Neural progenitor cell (in vitro differentiated cells): Measurements from ENCODE around the gene SNCG. TPM values are rescaled to one million over a fixed set of nuclear protein-coding genes. Genes with fewer than 3 reads are reported as not detected.
"Not testable (repeated sequence)": the region's sequence is repeated elsewhere in the genome, so short reads cannot be mapped to it uniquely, and the experiment has no call there.

ENCODE experiments used
- DNase-seq: peaks from one replicate; pipeline ENCODE4 v3.0.0-alpha.2; 2016; ENCODE audit warnings: low spot score
- H2AFZ ChIP-seq: fragments of 200-600 bp; sonication (generic); replicated peaks from 2 replicates; pipeline ENCODE4 v1.6.1; 2016; ENCODE audit warnings: antibody characterized with exemption
- H3F3A ChIP-seq: fragments of 200-600 bp; sonication (generic); 2 replicates; pipeline ENCODE4 v1.6.1; 2016; ENCODE audit warnings: antibody characterized with exemption, low read depth
- H3K27ac ChIP-seq: fragments of 200-600 bp; sonication (generic); 2 replicates; pipeline ENCODE4 v1.5.1; 2016; ENCODE audit warnings: mild to moderate bottlenecking
- H3K27me3 ChIP-seq: fragments of 200-600 bp; sonication (generic); 2 replicates; pipeline ENCODE4 v1.6.1; 2016; ENCODE audit warnings: mild to moderate bottlenecking, moderate library complexity
- H3K36me3 ChIP-seq: fragments of 200-600 bp; sonication (generic); 2 replicates; pipeline ENCODE4 v1.5.1; 2016
- H3K4me1 ChIP-seq: fragments of 200-600 bp; sonication (generic); 2 replicates; pipeline ENCODE4 v1.6.1; 2016; ENCODE audit warnings: mixed run types
- H3K4me2 ChIP-seq: fragments of 200-600 bp; sonication (generic); 2 replicates; pipeline ENCODE4 v1.6.1; 2016
- H3K4me3 ChIP-seq: fragments of 200-600 bp; sonication (generic); 2 replicates; pipeline ENCODE4 v1.5.1; 2016
- H3K79me2 ChIP-seq: fragments of 200-600 bp; sonication (generic); 2 replicates; pipeline ENCODE4 v1.6.1; 2016; ENCODE audit warnings: low read depth
- H3K9ac ChIP-seq: fragments of 200-600 bp; sonication (generic); 2 replicates; pipeline ENCODE4 v1.6.1; 2016
- H3K9me3 ChIP-seq: fragments of 200-600 bp; sonication (generic); 2 replicates; pipeline ENCODE4 v1.5.1; 2016; ENCODE audit warnings: low read depth
- H4K20me1 ChIP-seq: fragments of 200-600 bp; sonication (generic); 2 replicates; pipeline ENCODE4 v1.6.1; 2016; ENCODE audit warnings: low read depth
- H3K27ac Mint-ChIP-seq: 3 replicates; pipeline ENCODE4 v1.8.0; 2021; ENCODE audit warnings: mixed read lengths
- H3K27me3 Mint-ChIP-seq: 2 replicates; pipeline ENCODE4 v1.8.0; 2022; ENCODE audit warnings: low read depth, mild to moderate bottlenecking, inconsistent platforms, moderate library complexity, mixed read lengths; ENCODE audit not compliant: insufficient read depth
- H3K36me3 Mint-ChIP-seq: 3 replicates; pipeline ENCODE4 v1.8.0; 2021; ENCODE audit warnings: mixed read lengths
- H3K4me1 Mint-ChIP-seq: 3 replicates; pipeline ENCODE4 v1.8.0; 2021; ENCODE audit warnings: mixed read lengths
- H3K4me3 Mint-ChIP-seq: 3 replicates; pipeline ENCODE4 v1.8.0; 2021; ENCODE audit warnings: mild to moderate bottlenecking, moderate library complexity, mixed read lengths
- H3K9me3 Mint-ChIP-seq: 3 replicates; pipeline ENCODE4 v1.8.0; 2020; ENCODE audit warnings: mixed read lengths
- CTCF ChIP-seq: fragments of 200-600 bp; sonication (generic); IDR thresholded peaks from 2 replicates; pipeline ENCODE4 v1.5.1; 2017; ENCODE audit warnings: antibody characterized with exemption, mild to moderate bottlenecking
- EZH2 ChIP-seq: fragments of 200-600 bp; sonication (generic); IDR thresholded peaks from 2 replicates; pipeline ENCODE4 v1.6.1; 2017; ENCODE audit warnings: antibody characterized with exemption, mild to moderate bottlenecking, moderate library complexity
- EZH2phosphoT487 ChIP-seq: fragments of 200-600 bp; sonication (generic); IDR thresholded peaks from 2 replicates; pipeline ENCODE4 v1.6.1; 2017; ENCODE audit warnings: antibody characterized with exemption
- total RNA-seq: library from RNA; depleted of rRNA; stranded (reverse); fragments of >200 nt; gene quantifications from 2 replicates; pipeline ENCODE4 v1.2.3, GENCODE V29; 2015; ENCODE audit warnings: low replicate concordance

Gene SNCG
- total RNA-seq, 1 donor from 2014 or later: not detected

DNA sequence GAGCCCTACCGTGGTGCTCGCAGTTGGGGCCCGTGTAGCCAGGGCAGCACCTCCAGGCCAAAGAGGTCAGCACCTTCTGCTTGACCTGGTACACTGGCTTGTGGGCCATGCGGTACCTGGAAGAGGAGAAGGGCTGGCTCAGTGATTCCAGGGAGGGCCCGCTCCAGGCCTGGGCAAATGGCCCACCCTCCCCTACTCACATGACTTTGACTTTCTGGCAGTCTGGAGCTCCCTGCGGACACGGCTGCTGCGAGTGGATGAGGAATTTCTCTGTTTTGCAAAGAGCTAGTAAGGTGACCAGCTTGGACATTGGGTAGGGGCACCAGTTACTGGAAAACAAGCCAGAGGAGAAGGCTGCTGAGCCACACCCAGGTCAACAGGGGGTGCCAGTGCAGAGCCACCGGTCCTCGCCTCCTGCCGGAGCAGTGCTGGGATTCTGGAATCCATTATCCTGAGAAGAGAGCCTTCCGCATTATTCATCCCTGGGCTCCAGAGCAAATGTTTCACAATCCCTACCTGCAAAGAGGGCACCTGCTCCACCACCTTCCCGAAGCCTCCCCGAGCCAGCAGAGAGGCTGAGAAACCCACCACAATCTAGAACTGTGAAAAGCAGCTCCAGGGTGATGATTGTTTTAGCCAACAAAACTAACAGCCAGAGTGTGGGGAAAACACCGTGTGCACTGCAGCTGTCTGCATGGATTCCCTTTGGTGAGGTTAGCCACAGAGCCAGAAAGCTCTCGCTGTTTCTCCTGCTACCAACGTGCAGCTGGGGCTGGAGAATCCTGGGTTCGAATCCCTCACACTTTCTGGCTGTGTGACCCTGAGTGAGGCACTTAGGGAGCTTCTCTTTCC, 12.8 kb upstream of the SNCG start:
- no peak overlapping the region for H3K27ac ChIP-seq

DNA sequence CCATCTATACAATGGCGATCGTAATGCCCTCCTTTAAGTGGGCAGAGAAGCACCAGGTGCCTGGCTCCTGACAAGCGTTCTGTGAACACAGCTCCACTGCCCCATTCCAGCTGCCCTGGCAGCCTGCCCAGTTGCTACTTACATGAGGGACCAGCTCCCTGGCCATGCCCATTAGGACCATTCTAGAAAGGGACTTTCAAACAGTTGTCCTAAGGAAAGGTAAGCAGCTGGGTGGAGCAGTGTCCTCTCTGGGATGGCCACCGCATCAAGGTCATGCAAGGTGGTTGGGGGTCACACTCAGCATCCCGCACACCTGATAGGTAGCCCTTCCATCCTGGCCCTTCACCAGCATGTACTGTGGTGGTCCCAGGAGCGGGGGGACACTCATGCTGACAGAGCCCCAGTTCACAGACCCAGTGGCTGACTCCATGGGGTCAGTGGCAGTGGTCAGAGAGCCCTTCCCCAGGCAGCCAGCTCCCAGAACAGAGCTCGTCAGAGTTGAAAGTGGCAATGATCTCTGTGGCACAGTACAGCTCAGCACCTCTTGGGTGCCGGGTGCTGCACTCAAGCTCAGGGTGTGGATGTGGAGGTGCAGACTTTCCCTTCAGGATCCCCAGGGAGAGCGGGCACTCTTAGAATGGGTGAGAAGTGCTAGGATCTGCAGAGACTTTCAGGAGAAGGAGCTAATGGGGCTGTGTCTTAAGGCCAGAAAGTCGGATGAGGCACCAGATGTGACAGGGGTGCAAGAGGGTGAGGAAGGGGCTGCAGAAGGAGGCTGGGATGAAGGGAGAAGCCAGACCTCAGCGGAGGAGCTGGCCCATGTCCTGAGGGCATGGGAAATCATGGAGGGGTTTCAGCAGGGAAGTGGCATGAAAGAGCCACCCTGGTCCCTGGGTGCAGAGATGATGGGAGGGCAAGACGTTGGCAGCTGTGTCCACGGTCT, 11.9 kb upstream of the SNCG start:
- Histone ChIP-seq H3K27ac (no peak overlapping the region), H3K9ac (no peak overlapping the region), H3K27me3 (no peaks in the 10 kb centered on the region), H4K20me1 (no peaks in the 10 kb centered on the region), H3F3A (no peaks in the 10 kb centered on the region), H3K9me3 (no peaks in the 10 kb centered on the region), H3K4me2 (no peak overlapping the region), H3K4me3 (no peak overlapping the region), H3K36me3 (no peaks in the 10 kb centered on the region), H3K4me1 (peaks cover 4% of the 10 kb centered on the region), H2AFZ (peak overlapping the region; percentile 98), H3K79me2 (no peaks in the 10 kb centered on the region)
- Mint-ChIP-seq H3K27me3 (peaks cover 11% of the 10 kb centered on the region), H3K9me3 (peaks cover 4% of the 10 kb centered on the region), H3K4me3 (no peak overlapping the region), H3K4me1 (peaks cover 8% of the 10 kb centered on the region), H3K27ac (peak overlapping the region; percentile 65), H3K36me3 (no peaks in the 10 kb centered on the region)
- no peak for TF ChIP-seq CTCF
- no peak for TF ChIP-seq EZH2
- TF ChIP-seq EZH2phosphoT487: no peak
- no peak for DNase-seq

More for the DNA sequence above, 12.8 kb upstream of the SNCG start:
- H3K27me3 ChIP-seq: no peaks in the 10 kb centered on the region
- Mint-ChIP-seq H3K9me3 (peaks cover 2% of the 10 kb centered on the region), H3K4me1 (peaks cover 8% of the 10 kb centered on the region), H3K4me3 (no peak overlapping the region), H3K36me3 (no peaks in the 10 kb centered on the region), H3K27ac (peak overlapping the region; percentile 58), H3K27me3 (peaks cover 8% of the 10 kb centered on the region)
- peak overlapping the region; percentile 98 for H2AFZ ChIP-seq
- peaks cover 4% of the 10 kb centered on the region for H3K4me1 ChIP-seq
- peak overlapping the region; percentile 19 for H3K4me2 ChIP-seq
- H3K4me3 ChIP-seq: no peak overlapping the region
- no peaks in the 10 kb centered on the region for H3F3A ChIP-seq
- no peaks in the 10 kb centered on the region for H3K9me3 ChIP-seq
- DNase-seq: peak; percentile 79
- H3K79me2 ChIP-seq: no peaks in the 10 kb centered on the region
- no peaks in the 10 kb centered on the region for H4K20me1 ChIP-seq
- peak; percentile 68 for TF ChIP-seq CTCF
- no peak for TF ChIP-seq EZH2phosphoT487
- no peak for TF ChIP-seq EZH2
- no peaks in the 10 kb centered on the region for H3K36me3 ChIP-seq
- no peak overlapping the region for H3K9ac ChIP-seq

- not testable (repeated sequence) for H3K4me3 ChIP-seq, H3K4me2 ChIP-seq, H3K4me1 Mint-ChIP-seq, H3F3A ChIP-seq, H3K27ac Mint-ChIP-seq, DNase-seq, H4K20me1 ChIP-seq, H3K36me3 Mint-ChIP-seq, H3K27ac ChIP-seq, H3K9ac ChIP-seq, H3K9me3 ChIP-seq, H2AFZ ChIP-seq, H3K79me2 ChIP-seq, H3K4me1 ChIP-seq, H3K36me3 ChIP-seq, H3K4me3 Mint-ChIP-seq, H3K27me3 ChIP-seq
- H3K27me3 Mint-ChIP-seq: peaks cover 11% of the 10 kb centered on the region
- H3K9me3 Mint-ChIP-seq: peaks cover 17% of the 10 kb centered on the region
Measured at GRCh38 chr10:86947806-86948205, 10.6 kb upstream of the SNCG start.
